GM10847 (cell line): ENCODE results near the gene LCE7A.

Experiments used
- POLR2A ChIP-seq: IDR thresholded peaks from 2 replicates; pipeline ENCODE4 v1.6.1; 2011; ENCODE audit not compliant: insufficient read length; ENCODE audit errors: extremely low read depth

LCE7A gene

GRCh38 chr1:152870831-152871730 lies 11.3 kb downstream of the LCE7A start:
- TF ChIP-seq POLR2A = no peak

- TF ChIP-seq POLR2A = no peak
Measured at GRCh38 chr1:152871731-152872126, 11.9 kb downstream of the LCE7A start.

- TF ChIP-seq POLR2A = no peak
Measured at GRCh38 chr1:152873495-152873894, 13.7 kb downstream of the LCE7A start.

GRCh38 chr1:152876827-152877226 lies 17.0 kb downstream of the LCE7A start:
- no peak for TF ChIP-seq POLR2A

GRCh38 chr1:152878042-152878441 lies 18.2 kb downstream of the LCE7A start, which contains the start of gene SMCP:
Gene SMCP (plus strand): TSS chr1:152878322. CDS start chr1:152884423, 6,101 bp downstream.
- TF ChIP-seq POLR2A = no peak

- no peak for TF ChIP-seq POLR2A
Measured at GRCh38 chr1:152879559-152880198, 19.9 kb downstream of the LCE7A start.

GRCh38 chr1:152880316-152880715 lies 20.5 kb downstream of the LCE7A start:
- TF ChIP-seq POLR2A = no peak

GRCh38 chr1:152880907-152881306 lies 21.1 kb downstream of the LCE7A start:
- no peak for TF ChIP-seq POLR2A

GRCh38 chr1:152884085-152884484 lies 24.3 kb downstream of the LCE7A start:
- no peak for TF ChIP-seq POLR2A

- no peak for TF ChIP-seq POLR2A
Measured at GRCh38 chr1:152884506-152884905, 24.7 kb downstream of the LCE7A start.

- TF ChIP-seq POLR2A = no peak
Measured at GRCh38 chr1:152884966-152885624, 25.3 kb downstream of the LCE7A start.

- TF ChIP-seq POLR2A = no peak
Measured at GRCh38 chr1:152886085-152886484, 26.3 kb downstream of the LCE7A start.

GRCh38 chr1:152886758-152887409 lies 27.1 kb downstream of the LCE7A start:
- TF ChIP-seq POLR2A = no peak

- no peak for TF ChIP-seq POLR2A
Measured at GRCh38 chr1:152888126-152888525, 28.3 kb downstream of the LCE7A start.

GRCh38 chr1:152899027-152899426 lies 39.2 kb downstream of the LCE7A start:
- no peak for TF ChIP-seq POLR2A

GRCh38 chr1:152899883-152900282 lies 40.1 kb downstream of the LCE7A start:
- TF ChIP-seq POLR2A = no peak

- TF ChIP-seq POLR2A = no peak
Measured at GRCh38 chr1:152901631-152902030, 41.8 kb downstream of the LCE7A start.
